T-helper 9 cell (primary cell): ENCODE results near the gene MSI2.
"Not testable (repeated sequence)": the region's sequence is repeated elsewhere in the genome, so short reads cannot be mapped to it uniquely, and the experiment has no call there.

Source experiments
- DNase-seq: peaks from one replicate; pipeline ENCODE4 v3.0.0-alpha.2; 2020

The MSI2 gene

GRCh38 chr17:57609125-57609877 lies 353.0 kb downstream of the MSI2 start:
- DNase-seq, result no peak

GRCh38 chr17:57609878-57610270 lies 353.6 kb downstream of the MSI2 start:
- no peak for DNase-seq

DNA sequence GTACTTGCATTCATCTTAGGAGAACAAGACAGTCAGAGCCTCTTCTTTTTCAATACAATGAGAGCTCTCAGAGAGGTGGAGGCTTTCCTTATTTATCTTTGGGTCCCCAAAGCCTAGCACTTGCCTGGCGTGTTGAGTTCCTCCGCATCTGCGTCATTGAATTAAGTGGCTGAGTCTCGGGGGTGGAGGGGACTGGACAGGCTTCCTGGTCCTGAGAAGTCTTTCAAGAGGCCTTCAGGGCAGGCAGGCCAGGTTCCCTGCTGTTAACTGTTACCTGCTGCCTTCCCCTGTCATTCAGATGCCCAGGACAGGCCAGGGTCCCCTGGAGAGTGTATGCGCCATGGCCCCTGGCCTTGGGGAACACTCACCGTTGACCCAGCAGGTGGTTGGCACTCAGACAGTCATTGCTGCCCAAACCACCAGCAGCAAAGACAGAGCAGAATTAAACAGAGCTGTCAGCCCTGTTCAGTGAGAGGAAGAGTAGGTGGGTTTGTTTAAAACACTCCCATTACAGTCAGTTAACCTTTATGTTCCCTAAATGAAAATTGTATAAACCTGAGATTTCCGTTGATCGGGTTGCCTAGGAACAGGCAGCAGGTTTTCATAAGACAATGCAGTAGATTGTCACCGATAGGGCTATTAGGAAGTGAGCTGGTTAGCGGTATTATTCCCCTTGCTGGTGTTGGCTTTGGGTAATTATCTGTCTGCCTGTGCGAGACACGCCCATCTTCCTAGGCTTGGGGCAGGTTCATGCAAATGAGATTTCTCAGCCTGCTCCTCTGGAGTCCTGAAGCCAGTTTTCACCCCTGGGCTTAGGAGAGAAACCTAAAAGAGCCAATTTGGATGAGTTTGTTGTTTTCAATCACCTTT lies 356.1 kb downstream of the MSI2 start:
- peak; percentile 23 for DNase-seq

DNA sequence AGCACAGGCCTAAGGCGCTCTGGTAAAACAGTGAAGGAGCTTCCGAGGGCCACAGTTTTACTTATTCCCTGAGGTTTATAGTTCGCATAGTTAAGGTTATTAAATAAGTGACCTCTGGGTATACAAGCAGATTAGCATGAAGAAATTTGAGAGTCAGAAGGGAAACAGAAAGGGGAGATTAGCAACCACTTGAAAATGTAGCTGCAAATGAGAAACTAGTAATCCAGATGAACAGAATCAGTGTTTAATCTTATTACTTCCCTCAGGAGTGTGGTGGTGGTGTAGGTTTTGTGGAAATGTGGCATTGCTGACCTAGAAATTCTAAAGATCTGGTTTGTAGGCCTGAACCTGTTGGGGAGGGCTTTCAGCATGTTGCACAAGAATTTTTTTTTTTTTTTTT lies 358.4 kb downstream of the MSI2 start:
- DNase-seq, result no peak

DNA sequence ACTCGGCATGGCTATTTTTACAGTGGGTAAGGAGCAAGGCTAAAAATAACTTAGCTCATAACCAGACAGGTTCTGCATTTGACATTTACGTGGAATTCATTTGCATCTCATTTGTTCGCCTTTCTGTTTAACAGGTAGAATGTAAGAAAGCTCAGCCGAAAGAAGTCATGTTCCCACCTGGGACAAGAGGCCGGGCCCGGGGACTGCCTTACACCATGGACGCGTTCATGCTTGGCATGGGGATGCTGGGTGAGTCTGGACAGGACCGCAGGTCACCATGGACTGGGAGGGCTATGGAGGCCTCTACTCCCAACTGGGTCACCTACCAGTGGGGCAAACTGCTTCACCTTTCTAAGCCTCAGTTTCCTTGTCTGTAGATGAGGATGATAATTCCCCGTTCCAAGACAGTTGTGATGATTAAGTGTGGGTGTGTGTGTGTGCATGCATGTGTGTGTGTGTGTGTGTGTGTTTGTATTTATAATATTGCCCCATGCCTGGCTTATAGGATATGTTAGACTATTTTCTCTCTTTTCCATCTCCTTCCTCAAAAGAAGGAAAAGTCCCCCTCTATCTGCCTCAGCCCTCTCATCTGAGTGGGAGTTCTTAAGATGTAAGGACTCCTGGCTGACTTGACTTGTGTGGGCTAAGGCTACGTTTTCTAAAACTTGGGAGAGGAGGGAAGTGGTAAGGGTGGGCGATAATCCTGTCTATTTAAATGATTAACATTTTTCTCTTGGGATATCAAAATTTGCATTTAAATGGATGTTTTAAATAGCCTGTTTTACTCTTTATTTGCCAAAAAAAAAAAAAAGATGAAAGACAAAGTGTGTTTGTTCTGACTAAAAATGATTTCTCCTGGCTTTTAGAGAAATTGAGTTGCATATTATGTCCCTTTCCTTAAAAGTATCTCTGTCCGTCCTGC lies 359.8 kb downstream of the MSI2 start:
- no peak for DNase-seq

DNA sequence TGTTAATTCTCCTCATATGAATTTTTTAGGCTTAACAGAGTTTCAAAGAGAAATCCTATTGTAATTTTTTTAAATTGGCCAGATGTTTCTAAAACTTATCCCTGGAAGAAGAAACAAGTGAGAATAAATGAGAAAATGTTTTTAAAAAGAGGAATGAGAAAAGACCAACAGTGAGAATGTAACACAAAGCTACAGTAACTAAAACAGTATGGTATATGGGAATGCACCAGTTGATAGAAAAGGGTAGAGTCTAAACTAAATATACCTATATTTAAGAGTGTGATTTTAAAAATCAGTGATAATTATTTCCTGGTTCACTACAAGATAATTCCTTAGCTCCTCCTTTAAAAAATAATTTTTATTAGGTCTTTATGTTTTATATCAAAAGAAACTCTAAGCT lies 360.9 kb downstream of the MSI2 start:
- no peak for DNase-seq

DNA sequence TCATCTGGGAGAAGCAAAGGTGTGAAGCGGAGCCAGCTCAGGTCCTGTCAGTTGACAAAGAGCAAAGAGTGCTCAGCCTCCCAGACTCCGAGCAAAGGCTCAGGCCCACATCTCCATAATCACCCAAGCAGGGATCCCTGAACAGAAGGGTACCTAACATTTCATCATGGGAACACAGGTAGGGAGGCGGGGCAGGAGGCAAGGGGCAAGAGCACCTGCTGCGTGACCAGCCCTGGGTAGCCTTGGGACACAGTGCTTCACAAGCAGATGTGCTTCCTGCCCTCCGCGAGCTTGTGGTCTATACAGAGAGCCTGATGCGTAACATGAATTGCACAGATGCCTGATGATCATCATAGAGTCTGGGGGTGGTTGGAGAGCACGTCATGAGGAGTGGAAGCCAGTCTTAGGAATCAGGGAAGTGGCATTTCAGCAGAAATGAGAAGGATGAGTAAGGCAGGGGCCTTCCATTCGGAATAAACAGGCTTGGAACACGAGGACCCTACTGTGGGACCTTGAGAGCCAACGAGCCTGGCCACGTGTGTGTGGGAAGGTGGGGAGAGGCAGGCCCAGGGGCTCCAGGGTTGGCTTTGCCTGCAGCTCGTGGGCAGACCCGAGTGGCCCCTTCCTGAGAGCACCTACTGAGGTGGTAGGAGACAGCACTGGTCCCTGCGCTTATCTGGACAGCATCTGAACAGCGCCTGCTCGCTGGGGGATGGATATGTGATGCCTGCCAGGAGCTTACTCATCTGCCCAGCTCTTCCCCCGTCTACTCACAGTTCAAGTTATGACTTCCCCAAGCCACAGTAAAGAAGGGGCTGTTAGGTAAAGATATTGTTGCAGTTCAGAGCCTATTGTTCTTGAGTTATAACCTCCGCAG lies 363.0 kb downstream of the MSI2 start:
- DNase-seq, result no peak

GRCh38 chr17:57620576-57620975 lies 364.3 kb downstream of the MSI2 start:
- DNase-seq, result no peak

DNA sequence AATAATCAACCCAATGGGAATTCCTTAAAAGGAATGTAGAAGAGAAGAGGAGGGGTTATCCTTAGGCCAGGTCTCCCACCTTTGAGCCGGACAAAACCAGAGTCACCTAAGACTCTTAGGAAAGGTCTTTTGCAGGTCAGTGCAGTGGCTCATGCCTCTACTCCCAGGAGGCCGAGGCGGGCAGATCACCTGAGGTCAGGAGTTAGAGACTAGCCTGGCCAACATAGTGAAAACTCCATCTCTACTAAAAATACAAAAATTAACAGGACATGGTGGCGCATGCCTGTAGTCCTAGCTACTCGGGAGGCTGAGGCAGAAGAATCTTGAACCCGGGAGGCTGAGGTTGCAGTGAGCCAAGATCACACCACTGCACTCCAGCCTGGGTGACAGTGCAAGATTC lies 365.5 kb downstream of the MSI2 start:
- not testable (repeated sequence) for DNase-seq

- no peak for DNase-seq
Observed at GRCh38 chr17:57622306-57622682, 366.0 kb downstream of the MSI2 start.

DNA sequence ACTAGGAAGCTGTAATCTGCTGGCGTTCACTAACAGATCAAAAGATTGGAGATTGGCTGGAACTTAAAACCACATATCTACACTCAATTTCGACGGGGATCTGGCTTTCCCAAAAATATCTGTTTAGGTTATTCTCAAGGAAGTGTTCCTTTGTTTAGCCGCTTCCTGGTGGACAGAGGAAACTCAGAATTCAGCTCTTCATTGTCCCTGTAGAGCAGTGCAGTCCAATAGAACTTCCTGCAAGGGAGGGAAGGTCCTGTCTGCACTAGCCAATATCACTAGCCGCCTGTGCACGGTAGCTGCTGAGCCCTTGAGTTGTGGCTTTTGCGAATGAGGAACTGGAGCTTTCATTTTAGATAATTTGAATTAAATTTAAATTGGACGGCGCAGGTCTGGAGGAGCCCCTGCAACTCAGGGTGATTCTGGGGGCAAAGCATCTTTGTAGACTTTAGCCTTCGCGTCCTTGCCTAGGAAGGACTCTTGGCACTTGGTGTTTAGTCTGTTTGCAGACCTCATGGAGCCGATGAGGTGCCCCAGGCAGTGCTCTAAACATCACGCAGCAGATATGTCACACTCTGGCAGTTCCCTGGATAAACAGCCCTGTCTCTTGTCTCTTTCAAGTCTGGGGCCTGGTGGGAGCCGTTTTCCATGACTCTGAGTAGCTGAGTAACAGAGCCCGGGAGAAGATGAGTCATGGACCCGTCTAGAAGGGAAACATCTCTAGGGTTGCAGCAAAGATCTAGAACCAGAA lies 366.5 kb downstream of the MSI2 start:
- no peak for DNase-seq

DNA sequence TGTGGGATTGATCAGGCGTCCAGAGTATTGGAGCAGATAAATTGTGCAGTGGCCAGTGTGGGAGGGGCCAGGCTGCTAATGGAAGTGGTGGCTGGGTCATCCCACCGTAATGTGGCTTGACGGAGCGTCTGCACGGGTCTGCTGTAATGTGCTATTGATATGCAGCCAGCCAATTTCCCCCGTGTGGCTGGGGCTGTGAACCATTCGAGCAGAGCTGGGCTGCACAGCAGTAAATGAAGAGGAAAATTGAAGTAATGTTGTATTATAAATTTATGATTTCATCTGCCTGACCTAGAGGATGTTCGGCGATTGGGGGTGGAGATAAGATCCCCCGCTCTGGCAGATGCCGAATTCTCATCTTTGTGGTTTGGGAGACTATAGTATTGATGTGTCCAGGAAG lies 367.3 kb downstream of the MSI2 start:
- no peak for DNase-seq

- no peak for DNase-seq
Observed at GRCh38 chr17:57624386-57624785, 368.1 kb downstream of the MSI2 start.

GRCh38 chr17:57625511-57625910 lies 369.2 kb downstream of the MSI2 start:
- no peak for DNase-seq

- no peak for DNase-seq
Observed at GRCh38 chr17:57625957-57626356, 369.6 kb downstream of the MSI2 start.

GRCh38 chr17:57626520-57627210 lies 370.3 kb downstream of the MSI2 start:
- DNase-seq, result no peak

DNA sequence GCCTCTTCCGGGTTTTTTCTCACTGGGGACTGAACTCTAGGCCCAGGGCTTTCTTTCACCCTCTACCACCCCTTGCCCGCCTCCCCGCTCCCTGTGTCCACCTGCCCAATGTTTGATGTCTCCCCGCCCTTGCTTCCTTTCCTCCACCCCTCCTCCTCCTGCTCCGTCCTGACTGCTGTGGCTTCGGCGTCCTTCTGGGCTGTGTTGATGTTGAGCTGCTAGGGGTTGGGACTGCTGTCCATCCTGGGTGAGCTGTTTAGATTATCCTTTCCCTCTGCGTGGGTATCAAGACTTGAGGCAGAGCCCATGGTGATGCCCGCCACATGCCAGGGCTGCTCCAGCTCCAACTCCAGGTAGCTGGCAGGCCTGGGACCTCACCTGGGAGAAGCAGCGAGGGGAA lies 371.3 kb downstream of the MSI2 start:
- no peak for DNase-seq

DNA sequence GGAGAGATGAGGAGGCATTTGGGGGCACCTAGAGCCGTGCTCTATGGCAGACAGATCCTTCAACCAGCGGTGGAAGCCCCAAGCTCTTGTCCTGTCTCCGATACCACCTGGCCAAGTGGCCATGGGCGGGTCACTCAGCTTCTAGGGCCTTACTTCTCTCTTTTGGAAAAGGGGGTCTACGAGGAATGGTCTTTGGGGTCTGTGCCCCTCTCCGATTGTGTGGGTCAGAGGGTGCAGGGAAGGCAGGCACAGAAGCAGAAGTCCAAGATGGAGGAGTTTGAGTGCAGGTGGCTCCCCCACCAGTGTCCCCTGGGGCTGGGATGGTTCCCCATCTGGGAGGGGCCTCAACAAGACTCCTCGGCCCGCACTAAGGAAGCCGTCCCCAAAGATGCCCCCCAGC lies 372.1 kb downstream of the MSI2 start:
- DNase-seq, result no peak

DNA sequence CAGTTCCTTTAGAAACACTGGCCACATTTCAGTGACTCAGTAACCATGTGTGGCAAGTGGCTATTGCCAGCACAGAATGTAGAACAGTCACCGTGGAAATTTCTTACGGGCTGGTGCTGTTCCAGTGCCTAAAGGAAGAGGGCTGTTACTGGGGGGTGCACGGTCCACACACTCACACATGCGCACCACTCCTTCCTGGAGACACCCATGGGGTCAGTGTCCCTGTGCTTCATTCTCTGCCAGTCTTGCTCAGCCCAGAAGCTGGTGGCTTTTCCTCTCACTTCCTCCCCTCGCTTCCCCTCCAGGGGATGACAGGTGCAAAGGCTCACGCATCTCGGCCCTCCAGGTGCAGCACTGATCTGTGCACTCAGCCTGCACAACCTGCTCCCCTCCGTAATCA lies 373.1 kb downstream of the MSI2 start:
- DNase-seq, result no peak

- DNase-seq, result no peak
Observed at GRCh38 chr17:57629886-57630285, 373.6 kb downstream of the MSI2 start.

DNA sequence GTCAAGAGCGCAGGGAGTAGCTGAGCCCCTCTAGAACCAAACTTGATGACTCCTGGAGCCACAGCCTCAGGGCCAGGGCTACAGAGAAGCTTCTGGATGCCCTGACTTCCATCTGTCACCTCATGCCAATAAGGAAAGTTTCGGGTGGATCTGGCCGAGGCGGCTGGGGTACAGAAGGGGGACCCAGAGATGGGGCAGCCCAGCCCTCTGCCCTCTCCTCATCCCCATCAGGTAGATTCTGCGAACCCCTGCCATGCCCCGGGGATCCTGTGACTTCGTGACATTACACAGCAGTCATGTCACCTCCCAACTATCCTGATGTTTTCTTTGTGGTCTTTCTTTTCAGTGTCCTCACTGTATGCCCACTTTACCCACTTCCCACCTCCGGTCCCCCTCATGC lies 374.4 kb downstream of the MSI2 start:
- DNase-seq, result no peak
